ENCODE results near the gene COL4A2. TPM values are rescaled to one million over a fixed set of nuclear protein-coding genes. Genes with fewer than 3 reads are reported as not detected.

The COL4A2 gene
- total RNA-seq, 1 donor from 2014 or later = 1,556 TPM

DNA sequence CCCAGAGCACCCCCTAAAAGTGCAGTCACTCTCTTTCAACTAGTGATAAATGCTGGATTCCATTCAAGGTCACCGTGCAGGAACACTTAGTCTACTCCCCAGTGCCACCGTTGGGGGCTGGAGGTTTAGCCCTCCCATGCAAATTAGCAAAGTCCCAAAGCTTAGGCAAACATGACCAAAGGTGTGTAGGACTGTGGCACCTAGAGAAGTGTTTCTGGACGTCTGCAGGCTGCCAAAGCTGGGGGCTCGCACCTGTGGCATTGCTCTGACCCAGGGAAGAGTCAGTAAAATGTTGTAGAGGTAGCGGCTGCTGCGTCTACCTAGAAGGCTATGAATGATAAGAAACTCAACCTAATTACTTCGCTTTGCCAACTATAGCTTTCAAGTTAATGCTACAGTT lies 14.0 kb upstream of the COL4A2 start:
- H3K36me3 Mint-ChIP-seq (ENCODE audit: low read depth, unreplicated experiment) = peaks cover 44% of the 10 kb centered on the region

GRCh38 chr13:110293649-110294048 lies 13.4 kb upstream of the COL4A2 start:
- no peak for DNase-seq (ENCODE audit: low spot score)
- Mint-ChIP-seq H3K9me3 (ENCODE audit: unreplicated experiment) (no peaks in the 10 kb centered on the region), H3K36me3 (ENCODE audit: low read depth, unreplicated experiment) (peaks cover 44% of the 10 kb centered on the region), H3K27me3 (ENCODE audit: unreplicated experiment) (peaks cover 17% of the 10 kb centered on the region), H3K4me1 (ENCODE audit: unreplicated experiment) (peaks cover 75% of the 10 kb centered on the region), H3K27ac (ENCODE audit: unreplicated experiment) (no peak overlapping the region), H3K4me3 (ENCODE audit: unreplicated experiment) (no peak overlapping the region)
- TF ChIP-seq CTCF (IDR thresholded peaks at IDR 0.05; ENCODE audit: unreplicated experiment) = no peak

More for the DNA sequence above, 14.0 kb upstream of the COL4A2 start:
- no peak for DNase-seq (ENCODE audit: low spot score)
- Mint-ChIP-seq H3K4me1 (ENCODE audit: unreplicated experiment) (peaks cover 73% of the 10 kb centered on the region), H3K27ac (ENCODE audit: unreplicated experiment) (no peak overlapping the region), H3K27me3 (ENCODE audit: unreplicated experiment) (peaks cover 18% of the 10 kb centered on the region), H3K9me3 (ENCODE audit: unreplicated experiment) (no peaks in the 10 kb centered on the region), H3K4me3 (ENCODE audit: unreplicated experiment) (no peak overlapping the region)
- no peak for TF ChIP-seq CTCF (IDR thresholded peaks at IDR 0.05; ENCODE audit: unreplicated experiment)

GRCh38 chr13:110294146-110294545 lies 12.9 kb upstream of the COL4A2 start:
- TF ChIP-seq CTCF (IDR thresholded peaks at IDR 0.05; ENCODE audit: unreplicated experiment) = no peak
- peaks cover 77% of the 10 kb centered on the region for H3K4me1 Mint-ChIP-seq (ENCODE audit: unreplicated experiment)
- no peaks in the 10 kb centered on the region for H3K9me3 Mint-ChIP-seq (ENCODE audit: unreplicated experiment)
- no peak for DNase-seq (ENCODE audit: low spot score)
- peaks cover 43% of the 10 kb centered on the region for H3K36me3 Mint-ChIP-seq (ENCODE audit: low read depth, unreplicated experiment)
- peaks cover 14% of the 10 kb centered on the region for H3K27me3 Mint-ChIP-seq (ENCODE audit: unreplicated experiment)
- H3K4me3 Mint-ChIP-seq (ENCODE audit: unreplicated experiment) = no peak overlapping the region
- no peak overlapping the region for H3K27ac Mint-ChIP-seq (ENCODE audit: unreplicated experiment)

DNA sequence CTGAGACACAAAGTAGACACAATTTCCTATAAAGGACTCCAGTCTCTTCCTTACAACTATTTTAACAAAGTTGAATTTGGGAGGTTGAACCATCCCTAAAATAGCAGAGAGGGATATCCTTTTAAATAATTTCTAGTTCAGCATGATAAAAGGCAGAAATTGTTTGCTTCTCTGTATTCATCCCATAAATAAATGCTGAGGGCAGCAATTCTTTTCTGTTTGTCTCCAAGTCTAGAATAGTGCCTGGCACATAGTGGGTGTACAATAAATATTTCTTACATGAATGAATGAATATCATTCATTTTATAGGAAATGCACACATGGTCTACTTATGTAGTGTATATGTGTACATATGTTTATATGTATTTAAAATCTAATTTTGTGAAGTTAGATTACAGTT lies 12.5 kb upstream of the COL4A2 start:
- no peaks in the 10 kb centered on the region for H3K9me3 Mint-ChIP-seq (ENCODE audit: unreplicated experiment)
- no peak overlapping the region for H3K4me3 Mint-ChIP-seq (ENCODE audit: unreplicated experiment)
- no peak overlapping the region for H3K27ac Mint-ChIP-seq (ENCODE audit: unreplicated experiment)
- H3K27me3 Mint-ChIP-seq (ENCODE audit: unreplicated experiment) = peaks cover 11% of the 10 kb centered on the region
- peaks cover 77% of the 10 kb centered on the region for H3K4me1 Mint-ChIP-seq (ENCODE audit: unreplicated experiment)
- TF ChIP-seq CTCF (IDR thresholded peaks at IDR 0.05; ENCODE audit: unreplicated experiment) = no peak
- H3K36me3 Mint-ChIP-seq (ENCODE audit: low read depth, unreplicated experiment) = peaks cover 39% of the 10 kb centered on the region
- DNase-seq (ENCODE audit: low spot score) = no peak

GRCh38 chr13:110297011-110297410 lies 10.1 kb upstream of the COL4A2 start:
- Mint-ChIP-seq H3K4me3 (ENCODE audit: unreplicated experiment) (peak overlapping the region; percentile 70), H3K36me3 (ENCODE audit: low read depth, unreplicated experiment) (peaks cover 35% of the 10 kb centered on the region), H3K9me3 (ENCODE audit: unreplicated experiment) (no peaks in the 10 kb centered on the region), H3K4me1 (ENCODE audit: unreplicated experiment) (peaks cover 76% of the 10 kb centered on the region), H3K27ac (ENCODE audit: unreplicated experiment) (peak overlapping the region; percentile 94), H3K27me3 (ENCODE audit: unreplicated experiment) (peaks cover 4% of the 10 kb centered on the region)
- DNase-seq (ENCODE audit: low spot score) = no peak
- TF ChIP-seq CTCF (IDR thresholded peaks at IDR 0.05; ENCODE audit: unreplicated experiment) = no peak
